K562 (cell line): ENCODE results near the gene WASF3.

Source experiments
- CBX8 ChIP-seq: fragments of 200-600 bp; sonication (generic); IDR thresholded peaks from 2 replicates; pipeline ENCODE4 v1.6.1; 2012; ENCODE audit warnings: borderline replicate concordance, mixed run types, low read depth, mild to moderate bottlenecking, moderate library complexity, mixed read lengths, low read length, control low read depth, inconsistent platforms; ENCODE audit not compliant: poor library complexity, severe bottlenecking; ENCODE audit errors: extremely low read depth
- HMG20A ChIP-seq: fragments of 450-650 bp; formaldehyde crosslinking; conservative IDR thresholded peaks from 2 replicates; pipeline ENCODE4 v1.4.0; 2020; ENCODE audit warnings: mild to moderate bottlenecking, mixed read lengths
- HNRNPUL1 ChIP-seq: fragments of 200-400 bp; formaldehyde crosslinking; IDR thresholded peaks from 2 replicates; pipeline ENCODE4 v1.6.1; 2017; ENCODE audit warnings: low read length
- NFE2 ChIP-seq: IDR thresholded peaks from 2 replicates; pipeline ENCODE4 v1.6.1; 2014; ENCODE audit warnings: antibody characterized with exemption, low read depth
- NR3C1 ChIP-seq: sonication (generic); formaldehyde crosslinking; IDR thresholded peaks from 2 replicates; pipeline ENCODE4 v1.8.1; 2022; ENCODE audit warnings: missing genetic modification reagents
- RNF2 ChIP-seq: sonication (generic); IDR thresholded peaks from 2 replicates; pipeline ENCODE4 v1.6.1; 2016
- STAT5A ChIP-seq: IDR thresholded peaks from 2 replicates; pipeline ENCODE4 v1.6.1; 2012; ENCODE audit warnings: low read length, inconsistent platforms, borderline replicate concordance
- TCF7L2 ChIP-seq: fragments of 150-350 bp; IDR thresholded peaks from 2 replicates; pipeline ENCODE4 v1.6.1; 2016; ENCODE audit warnings: low read depth, mild to moderate bottlenecking, low read length, moderate library complexity
- TEAD4 ChIP-seq, 2 experiments: sonication (generic) in 1 of 2; formaldehyde crosslinking in 1 of 2; IDR thresholded peaks; 2 replicates each; pipeline versions ENCODE4 v1.6.1 to v1.8.0; 2012 to 2022; ENCODE audit warnings: borderline replicate concordance in 1 of 2, inconsistent platforms in 1 of 2, low read length in 1 of 2, mild to moderate bottlenecking in 1 of 2, missing genetic modification reagents in 1 of 2
- ZZZ3 ChIP-seq: fragments of 450-650 bp; IDR thresholded peaks from 2 replicates; pipeline ENCODE4 v1.6.1; 2016; ENCODE audit warnings: antibody characterized with exemption, mild to moderate bottlenecking, moderate library complexity
- TF ChIP-seq, protein P1 (sequence below): fragments of 250-450 bp; sonication (Bioruptor Pico); IDR thresholded peaks from 2 replicates; pipeline ENCODE4 v1.5.0; 2021; ENCODE audit warnings: mild to moderate bottlenecking, borderline replicate concordance
- TF ChIP-seq, protein P2 (sequence below), 2 experiments: fragments of 450-650 bp; formaldehyde crosslinking in 1 of 2; IDR thresholded peaks; 2 replicates each; pipeline versions ENCODE4 v1.4.0 to v1.6.1; 2014 to 2020; ENCODE audit warnings: mild to moderate bottlenecking in 2 of 2, borderline replicate concordance in 1 of 2, low read depth in 1 of 2
- TF ChIP-seq, protein P3 (sequence below), 3 experiments: IDR thresholded peaks in 2 of 3; conservative IDR thresholded peaks in 1 of 3; 2 replicates each; pipeline ENCODE4 v1.5.1; 2011 to 2012; ENCODE audit warnings: low read length in 3 of 3, mild to moderate bottlenecking in 3 of 3, control low read depth in 2 of 3, improper control_type of control experiment in 1 of 3, inconsistent platforms in 1 of 3, low read depth in 1 of 3, mixed read lengths in 1 of 3, moderate library complexity in 1 of 3; ENCODE audit not compliant: insufficient read depth in 2 of 3
- TF ChIP-seq, protein P4 (sequence below): fragments of 450-650 bp; IDR thresholded peaks from 2 replicates; pipeline ENCODE4 v1.6.1; 2017; ENCODE audit warnings: mild to moderate bottlenecking, moderate library complexity

DNA sequence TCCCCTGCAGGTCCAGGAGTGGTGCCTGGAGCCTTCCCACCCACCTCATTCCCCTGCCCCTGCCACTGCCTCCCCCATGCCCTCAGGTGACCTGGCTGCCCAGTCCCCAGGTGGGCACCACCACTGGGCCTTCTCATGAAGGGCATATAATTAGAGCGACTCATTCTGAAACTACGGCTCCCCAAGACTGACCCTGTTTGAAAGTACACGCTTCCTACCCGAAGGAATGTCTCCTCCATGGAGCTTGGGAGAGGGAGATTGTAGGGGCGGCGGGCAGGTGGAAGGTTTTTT lies 150.5 kb downstream of the WASF3 start:
- TF ChIP-seq, protein P1, sequence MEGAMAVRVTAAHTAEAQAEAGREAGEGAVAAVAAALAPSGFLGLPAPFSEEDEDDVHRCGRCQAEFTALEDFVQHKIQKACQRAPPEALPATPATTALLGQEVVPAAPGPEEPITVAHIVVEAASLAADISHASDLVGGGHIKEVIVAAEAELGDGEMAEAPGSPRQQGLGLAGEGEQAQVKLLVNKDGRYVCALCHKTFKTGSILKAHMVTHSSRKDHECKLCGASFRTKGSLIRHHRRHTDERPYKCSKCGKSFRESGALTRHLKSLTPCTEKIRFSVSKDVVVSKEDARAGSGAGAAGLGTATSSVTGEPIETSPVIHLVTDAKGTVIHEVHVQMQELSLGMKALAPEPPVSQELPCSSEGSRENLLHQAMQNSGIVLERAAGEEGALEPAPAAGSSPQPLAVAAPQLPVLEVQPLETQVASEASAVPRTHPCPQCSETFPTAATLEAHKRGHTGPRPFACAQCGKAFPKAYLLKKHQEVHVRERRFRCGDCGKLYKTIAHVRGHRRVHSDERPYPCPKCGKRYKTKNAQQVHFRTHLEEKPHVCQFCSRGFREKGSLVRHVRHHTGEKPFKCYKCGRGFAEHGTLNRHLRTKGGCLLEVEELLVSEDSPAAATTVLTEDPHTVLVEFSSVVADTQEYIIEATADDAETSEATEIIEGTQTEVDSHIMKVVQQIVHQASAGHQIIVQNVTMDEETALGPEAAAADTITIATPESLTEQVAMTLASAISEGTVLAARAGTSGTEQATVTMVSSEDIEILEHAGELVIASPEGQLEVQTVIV: no peak
- TF ChIP-seq TCF7L2: no peak
- no peak for TF ChIP-seq TEAD4 (IDR thresholded peaks at IDR 0.05; ENCODE audit: low read length)
- no peak for TF ChIP-seq TEAD4 (CRISPR knock-in tag; IDR thresholded peaks at IDR 0.05; ENCODE audit: borderline replicate concordance)
- no peak for TF ChIP-seq NFE2
- no peak for TF ChIP-seq ZZZ3
- TF ChIP-seq HNRNPUL1: no peak
- TF ChIP-seq, protein P2, sequence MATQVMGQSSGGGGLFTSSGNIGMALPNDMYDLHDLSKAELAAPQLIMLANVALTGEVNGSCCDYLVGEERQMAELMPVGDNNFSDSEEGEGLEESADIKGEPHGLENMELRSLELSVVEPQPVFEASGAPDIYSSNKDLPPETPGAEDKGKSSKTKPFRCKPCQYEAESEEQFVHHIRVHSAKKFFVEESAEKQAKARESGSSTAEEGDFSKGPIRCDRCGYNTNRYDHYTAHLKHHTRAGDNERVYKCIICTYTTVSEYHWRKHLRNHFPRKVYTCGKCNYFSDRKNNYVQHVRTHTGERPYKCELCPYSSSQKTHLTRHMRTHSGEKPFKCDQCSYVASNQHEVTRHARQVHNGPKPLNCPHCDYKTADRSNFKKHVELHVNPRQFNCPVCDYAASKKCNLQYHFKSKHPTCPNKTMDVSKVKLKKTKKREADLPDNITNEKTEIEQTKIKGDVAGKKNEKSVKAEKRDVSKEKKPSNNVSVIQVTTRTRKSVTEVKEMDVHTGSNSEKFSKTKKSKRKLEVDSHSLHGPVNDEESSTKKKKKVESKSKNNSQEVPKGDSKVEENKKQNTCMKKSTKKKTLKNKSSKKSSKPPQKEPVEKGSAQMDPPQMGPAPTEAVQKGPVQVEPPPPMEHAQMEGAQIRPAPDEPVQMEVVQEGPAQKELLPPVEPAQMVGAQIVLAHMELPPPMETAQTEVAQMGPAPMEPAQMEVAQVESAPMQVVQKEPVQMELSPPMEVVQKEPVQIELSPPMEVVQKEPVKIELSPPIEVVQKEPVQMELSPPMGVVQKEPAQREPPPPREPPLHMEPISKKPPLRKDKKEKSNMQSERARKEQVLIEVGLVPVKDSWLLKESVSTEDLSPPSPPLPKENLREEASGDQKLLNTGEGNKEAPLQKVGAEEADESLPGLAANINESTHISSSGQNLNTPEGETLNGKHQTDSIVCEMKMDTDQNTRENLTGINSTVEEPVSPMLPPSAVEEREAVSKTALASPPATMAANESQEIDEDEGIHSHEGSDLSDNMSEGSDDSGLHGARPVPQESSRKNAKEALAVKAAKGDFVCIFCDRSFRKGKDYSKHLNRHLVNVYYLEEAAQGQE (IDR thresholded peaks at IDR 0.05; ENCODE audit: borderline replicate concordance): no peak
- TF ChIP-seq, protein P2 (CRISPR knock-in tag; IDR thresholded peaks at IDR 0.05; ENCODE audit: low read depth): no peak
- no peak for TF ChIP-seq STAT5A
- TF ChIP-seq NR3C1 (CRISPR knock-in tag): no peak
- no peak for TF ChIP-seq CBX8
- no peak for TF ChIP-seq HMG20A (CRISPR knock-in tag)
- TF ChIP-seq, protein P3, sequence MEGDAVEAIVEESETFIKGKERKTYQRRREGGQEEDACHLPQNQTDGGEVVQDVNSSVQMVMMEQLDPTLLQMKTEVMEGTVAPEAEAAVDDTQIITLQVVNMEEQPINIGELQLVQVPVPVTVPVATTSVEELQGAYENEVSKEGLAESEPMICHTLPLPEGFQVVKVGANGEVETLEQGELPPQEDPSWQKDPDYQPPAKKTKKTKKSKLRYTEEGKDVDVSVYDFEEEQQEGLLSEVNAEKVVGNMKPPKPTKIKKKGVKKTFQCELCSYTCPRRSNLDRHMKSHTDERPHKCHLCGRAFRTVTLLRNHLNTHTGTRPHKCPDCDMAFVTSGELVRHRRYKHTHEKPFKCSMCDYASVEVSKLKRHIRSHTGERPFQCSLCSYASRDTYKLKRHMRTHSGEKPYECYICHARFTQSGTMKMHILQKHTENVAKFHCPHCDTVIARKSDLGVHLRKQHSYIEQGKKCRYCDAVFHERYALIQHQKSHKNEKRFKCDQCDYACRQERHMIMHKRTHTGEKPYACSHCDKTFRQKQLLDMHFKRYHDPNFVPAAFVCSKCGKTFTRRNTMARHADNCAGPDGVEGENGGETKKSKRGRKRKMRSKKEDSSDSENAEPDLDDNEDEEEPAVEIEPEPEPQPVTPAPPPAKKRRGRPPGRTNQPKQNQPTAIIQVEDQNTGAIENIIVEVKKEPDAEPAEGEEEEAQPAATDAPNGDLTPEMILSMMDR (IDR thresholded peaks at IDR 0.05 in 2 of 3, conservative IDR thresholded peaks at IDR 0.05 in 1 of 3; ENCODE audit: insufficient read depth in 2 of 3, low read depth in 1 of 3, low read length in 3 of 3): no peak
- TF ChIP-seq, protein P4, sequence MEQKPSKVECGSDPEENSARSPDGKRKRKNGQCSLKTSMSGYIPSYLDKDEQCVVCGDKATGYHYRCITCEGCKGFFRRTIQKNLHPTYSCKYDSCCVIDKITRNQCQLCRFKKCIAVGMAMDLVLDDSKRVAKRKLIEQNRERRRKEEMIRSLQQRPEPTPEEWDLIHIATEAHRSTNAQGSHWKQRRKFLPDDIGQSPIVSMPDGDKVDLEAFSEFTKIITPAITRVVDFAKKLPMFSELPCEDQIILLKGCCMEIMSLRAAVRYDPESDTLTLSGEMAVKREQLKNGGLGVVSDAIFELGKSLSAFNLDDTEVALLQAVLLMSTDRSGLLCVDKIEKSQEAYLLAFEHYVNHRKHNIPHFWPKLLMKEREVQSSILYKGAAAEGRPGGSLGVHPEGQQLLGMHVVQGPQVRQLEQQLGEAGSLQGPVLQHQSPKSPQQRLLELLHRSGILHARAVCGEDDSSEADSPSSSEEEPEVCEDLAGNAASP: no peak
- no peak for TF ChIP-seq RNF2
